NT2/D1 (cell line): ENCODE data around the gene SMTNL2.

Source experiments
- SUZ12 ChIP-seq: IDR thresholded peaks from 2 replicates; pipeline ENCODE4 v1.6.1; 2011; ENCODE audit not compliant: insufficient read length, insufficient read depth; ENCODE audit errors: extremely low read depth
- YY1 ChIP-seq: IDR thresholded peaks from 2 replicates; pipeline ENCODE4 v1.6.1; 2011; ENCODE audit not compliant: insufficient read length, insufficient read depth
- ZNF274 ChIP-seq: IDR thresholded peaks from 2 replicates; pipeline ENCODE4 v1.6.1; 2011; ENCODE audit warnings: mild to moderate bottlenecking, low read depth, low read length

GRCh38 chr17:4551141-4551540, 33.2 kb upstream of the SMTNL2 start:
- TF ChIP-seq ZNF274 = no peak
- no peak for TF ChIP-seq YY1
- TF ChIP-seq SUZ12 = no peak
